ENCODE data around the gene HPD. TPM values are rescaled to one million over a fixed set of nuclear protein-coding genes. Genes with fewer than 3 reads are reported as not detected.

Gene HPD
- polyA plus RNA-seq, 3 donors = 0.19 to 0.75 TPM; not detected in 1

DNA sequence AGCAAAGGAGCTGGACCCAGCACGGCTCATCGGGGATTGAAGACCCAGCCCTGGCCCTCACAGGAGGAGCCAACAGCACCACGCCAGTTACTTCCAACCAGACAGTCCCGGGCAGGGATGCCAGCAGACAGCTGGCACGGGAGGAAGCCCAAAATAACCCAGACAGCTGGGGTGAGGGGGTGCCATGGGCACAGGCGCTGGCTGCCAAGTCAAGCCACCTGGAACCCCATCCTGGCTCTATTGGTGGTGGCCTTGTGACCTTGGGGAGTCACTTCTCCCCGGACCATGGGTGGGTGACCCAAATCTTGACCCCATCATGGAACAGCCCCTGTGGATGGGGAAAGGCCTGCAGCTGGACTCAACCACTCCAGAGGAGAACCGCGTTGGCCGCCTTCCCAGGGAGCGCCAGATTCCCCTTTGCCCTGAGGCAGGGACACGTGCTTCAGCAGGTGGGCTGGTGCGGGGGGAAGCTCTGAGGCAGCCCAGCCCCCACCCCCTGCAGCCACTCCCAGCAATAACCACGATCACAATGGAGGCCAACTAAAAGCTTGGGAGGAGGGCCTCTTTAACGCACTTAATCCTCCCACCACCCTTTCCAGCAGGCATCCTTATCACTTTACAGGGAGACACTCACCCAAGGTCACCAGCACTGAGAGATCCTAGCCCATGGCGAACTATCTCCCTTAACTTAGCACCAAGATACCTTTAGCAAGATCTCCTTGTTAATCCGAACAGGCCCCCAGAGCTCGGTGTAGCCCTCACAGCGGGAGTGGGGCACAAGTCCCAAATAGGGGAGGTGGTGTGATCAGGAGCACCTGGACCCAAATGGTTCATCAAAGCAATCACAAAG lies 60.5 kb downstream of the HPD start:
- Histone ChIP-seq H3K79me2 (ENCODE audit: insufficient read depth, low read length) (peaks cover 73% of the 10 kb centered on the region), H3K4me2 (replicated peaks; ENCODE audit: extremely low read depth, low read length, poor library complexity, severe bottlenecking) (peak overlapping the region; percentile 89), H2AFZ (ENCODE audit: insufficient read depth, low read depth, low read length, poor library complexity, severe bottlenecking) (no peak overlapping the region), H3K27ac (ENCODE audit: low read depth in 1 of 2, low read length in 2 of 2) (peak overlapping the region in 1 of 2 donors; percentile 94), H3K4me1 (ENCODE audit: control insufficient read depth in 1 of 2, insufficient read depth in 2 of 2, low read length in 2 of 2) (peaks cover 50 to 78% of the 10 kb centered on the region in 2 donors), H3K9ac (ENCODE audit: insufficient read depth, low read length, poor library complexity, severe bottlenecking) (no peak overlapping the region), H3K4me3 (replicated peaks in 1 of 3; ENCODE audit: low read depth in 2 of 3, low read length in 3 of 3) (peak overlapping the region in 1 of 3 experiments; percentile 100), H4K20me1 (ENCODE audit: insufficient read depth, low read length) (peaks cover 59% of the 10 kb centered on the region), H3K9me3 (replicated peaks in 1 of 2; ENCODE audit: control insufficient read depth in 1 of 2, insufficient read depth in 1 of 2, low read length in 2 of 2) (no peaks in the 10 kb centered on the region), H3K36me3 (replicated peaks in 1 of 2; ENCODE audit: control insufficient read depth in 1 of 2, insufficient read depth in 2 of 2, low read length in 2 of 2) (peaks cover 28 to 30% of the 10 kb centered on the region in 2 donors), H3K27me3 (ENCODE audit: control insufficient read depth in 2 of 2, insufficient read depth in 2 of 2, low read length in 2 of 2) (no peaks in the 10 kb centered on the region)
- Mint-ChIP-seq H3K27me3 (ENCODE audit: low read depth in 3 of 3) (no peaks in the 10 kb centered on the region), H3K4me3 (peak overlapping the region; percentile 49 to 81), H3K27ac (peak overlapping the region; percentile 32 to 95 (median 81)), H3K4me1 (peaks cover 40% of the 10 kb centered on the region), H3K36me3 (peaks cover 18 to 35% of the 10 kb centered on the region in 2 donors), H3K9me3 (peaks cover 0 to 3% (median 0%) of the 10 kb centered on the region in 7 donors)
- intact Hi-C loops (cut with micrococcal nuclease) = loop anchor here (5.0 to 10.0 kb wide), 2 partner anchors 89 to 287 kb away; partner anchors contain the start of gene PSMD9 (in 1 of the 2)
- TF ChIP-seq, protein P1, sequence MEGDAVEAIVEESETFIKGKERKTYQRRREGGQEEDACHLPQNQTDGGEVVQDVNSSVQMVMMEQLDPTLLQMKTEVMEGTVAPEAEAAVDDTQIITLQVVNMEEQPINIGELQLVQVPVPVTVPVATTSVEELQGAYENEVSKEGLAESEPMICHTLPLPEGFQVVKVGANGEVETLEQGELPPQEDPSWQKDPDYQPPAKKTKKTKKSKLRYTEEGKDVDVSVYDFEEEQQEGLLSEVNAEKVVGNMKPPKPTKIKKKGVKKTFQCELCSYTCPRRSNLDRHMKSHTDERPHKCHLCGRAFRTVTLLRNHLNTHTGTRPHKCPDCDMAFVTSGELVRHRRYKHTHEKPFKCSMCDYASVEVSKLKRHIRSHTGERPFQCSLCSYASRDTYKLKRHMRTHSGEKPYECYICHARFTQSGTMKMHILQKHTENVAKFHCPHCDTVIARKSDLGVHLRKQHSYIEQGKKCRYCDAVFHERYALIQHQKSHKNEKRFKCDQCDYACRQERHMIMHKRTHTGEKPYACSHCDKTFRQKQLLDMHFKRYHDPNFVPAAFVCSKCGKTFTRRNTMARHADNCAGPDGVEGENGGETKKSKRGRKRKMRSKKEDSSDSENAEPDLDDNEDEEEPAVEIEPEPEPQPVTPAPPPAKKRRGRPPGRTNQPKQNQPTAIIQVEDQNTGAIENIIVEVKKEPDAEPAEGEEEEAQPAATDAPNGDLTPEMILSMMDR (IDR thresholded peaks at IDR 0.05) = no peak
- 62% methylated on average over 13 of the region's 19 CpGs for WGBS (ENCODE audit: insufficient coverage)
- DNase-seq = no peak

DNA sequence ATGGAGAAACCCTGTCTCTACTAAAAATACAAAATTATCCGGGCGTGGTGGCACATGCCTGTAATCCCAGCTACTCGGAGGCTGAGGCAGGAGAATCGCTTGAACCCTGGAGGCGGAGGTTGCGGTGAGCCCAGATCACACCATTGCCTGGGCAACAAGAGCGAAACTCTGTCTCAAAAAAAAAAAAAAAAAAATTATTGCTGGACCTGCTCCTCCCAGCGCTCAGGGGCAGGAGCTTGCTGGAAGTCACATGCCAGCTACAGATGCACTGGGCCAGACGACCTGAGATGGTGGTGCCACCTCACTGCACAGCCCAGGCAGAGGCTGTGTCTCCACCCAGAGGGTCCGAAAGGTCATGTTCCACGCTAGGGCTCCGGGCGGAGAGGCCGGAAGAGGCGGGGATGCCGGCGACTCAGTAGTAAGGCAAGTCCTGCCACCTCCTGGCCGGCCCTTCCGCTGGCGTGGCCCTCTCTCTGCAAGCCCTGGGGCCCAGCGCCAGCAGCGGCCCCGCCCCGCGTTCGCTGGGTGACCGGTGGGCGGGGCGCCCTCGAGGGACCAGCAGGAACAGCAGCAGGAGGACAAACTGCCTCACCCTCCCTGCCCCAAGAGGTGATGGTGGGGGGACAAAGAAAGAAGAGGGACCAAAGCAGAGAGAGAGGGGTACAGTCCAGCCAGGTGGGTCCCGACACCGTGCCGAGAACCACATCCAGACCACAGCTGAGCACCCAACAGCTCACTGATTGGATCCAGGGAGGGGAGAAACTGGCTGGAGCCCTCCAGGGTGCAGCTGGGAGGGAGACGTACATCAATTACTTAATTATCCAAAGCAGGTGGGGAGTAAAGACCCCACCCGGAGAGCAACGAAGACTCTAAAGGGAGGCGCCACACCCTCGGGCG lies 61.6 kb downstream of the HPD start:
- Mint-ChIP-seq H3K36me3 (peaks cover 21 to 38% of the 10 kb centered on the region in 2 donors), H3K4me3 (peak overlapping the region in 1 of 2 donors; percentile 35), H3K27me3 (ENCODE audit: low read depth in 3 of 3) (no peaks in the 10 kb centered on the region), H3K4me1 (peaks cover 43% of the 10 kb centered on the region), H3K27ac (peak overlapping the region in 6 of 7 donors; percentile 14 to 72 (median 48)), H3K9me3 (peaks cover 0 to 3% (median 0%) of the 10 kb centered on the region in 7 donors)
- Histone ChIP-seq H3K27me3 (ENCODE audit: control insufficient read depth in 2 of 2, insufficient read depth in 2 of 2, low read length in 2 of 2) (no peaks in the 10 kb centered on the region), H2AFZ (ENCODE audit: insufficient read depth, low read depth, low read length, poor library complexity, severe bottlenecking) (no peak overlapping the region), H3K79me2 (ENCODE audit: insufficient read depth, low read length) (peaks cover 77% of the 10 kb centered on the region), H3K4me3 (replicated peaks in 1 of 3; ENCODE audit: low read depth in 2 of 3, low read length in 3 of 3) (peak overlapping the region in 1 of 3 experiments; percentile 100), H4K20me1 (ENCODE audit: insufficient read depth, low read length) (peaks cover 59% of the 10 kb centered on the region), H3K27ac (ENCODE audit: low read depth in 1 of 2, low read length in 2 of 2) (peak overlapping the region in 1 of 2 donors; percentile 9), H3K4me1 (ENCODE audit: control insufficient read depth in 1 of 2, insufficient read depth in 2 of 2, low read length in 2 of 2) (peaks cover 61 to 83% of the 10 kb centered on the region in 2 donors), H3K4me2 (replicated peaks; ENCODE audit: extremely low read depth, low read length, poor library complexity, severe bottlenecking) (peak overlapping the region; percentile 30), H3K9ac (ENCODE audit: insufficient read depth, low read length, poor library complexity, severe bottlenecking) (no peak overlapping the region), H3K36me3 (replicated peaks in 1 of 2; ENCODE audit: control insufficient read depth in 1 of 2, insufficient read depth in 2 of 2, low read length in 2 of 2) (peaks cover 28 to 30% of the 10 kb centered on the region in 2 donors), H3K9me3 (replicated peaks in 1 of 2; ENCODE audit: control insufficient read depth in 1 of 2, insufficient read depth in 1 of 2, low read length in 2 of 2) (no peaks in the 10 kb centered on the region)
- peak in 1 of 3 donors; percentile 41 for DNase-seq
- intact Hi-C loops (cut with micrococcal nuclease) = loop anchor here (5.0 to 10.0 kb wide), 2 partner anchors 90 to 288 kb away; partner anchors contain the start of gene PSMD9 (in 1 of the 2)
- TF ChIP-seq, protein P1 (IDR thresholded peaks at IDR 0.05) = no peak
- WGBS (ENCODE audit: insufficient coverage) = 90% methylated on average over 5 of the region's 39 CpGs
